ENCODE data around the gene AP3M1. TPM values are rescaled to one million over a fixed set of nuclear protein-coding genes. Genes with fewer than 3 reads are reported as not detected.

AP3M1 gene
- total RNA-seq, 1 experiment from 2014 or later: 37.4 TPM

- Histone ChIP-seq H4K8ac (replicated peaks; ENCODE audit: insufficient read length, low read depth, low read length) (no peak overlapping the region), H3K4ac (ENCODE audit: low read depth, low read length) (no peak overlapping the region), H4K91ac (ENCODE audit: insufficient read length, low read depth, low read length) (no peak overlapping the region), H3T11ph (ENCODE audit: low read length) (no peak overlapping the region), H4K5ac (ENCODE audit: insufficient read length, low read depth, low read length) (no peak overlapping the region), H3K9ac (ENCODE audit: extremely low read depth, insufficient read length, low read length) (no peak overlapping the region), H2BK5ac (ENCODE audit: insufficient read length, low read length) (no peak overlapping the region), H4K20me1 (ENCODE audit: control insufficient read depth, insufficient read depth, insufficient read length) (no peaks in the 10 kb centered on the region), H2BK20ac (ENCODE audit: low read depth, low read length, poor library complexity, severe bottlenecking) (no peak overlapping the region), H2BK15ac (ENCODE audit: low read depth, low read length) (no peak overlapping the region), H3K27me3 (ENCODE audit: insufficient read depth, low read length) (no peaks in the 10 kb centered on the region), H2BK120ac (ENCODE audit: low read depth, low read length, poor library complexity, severe bottlenecking) (no peak overlapping the region), H3K79me1 (ENCODE audit: insufficient read depth, low read depth, low read length, poor library complexity, severe bottlenecking) (no peaks in the 10 kb centered on the region), H3K56ac (ENCODE audit: insufficient read length, low read depth, low read length) (no peak overlapping the region), H2BK12ac (ENCODE audit: insufficient read length, low read depth, low read length) (no peak overlapping the region), H3K18ac (ENCODE audit: insufficient read length, low read depth, low read length) (no peak overlapping the region), H3K9me3 (ENCODE audit: control insufficient read depth, low read depth, low read length) (no peaks in the 10 kb centered on the region), H3K79me2 (ENCODE audit: insufficient read depth, low read length) (0 out of 2 replicates have a peak, but pooled peaks cover 2% of the 10 kb centered on the region), H3K4me2 (ENCODE audit: insufficient read depth, insufficient read length, low read length) (no peak overlapping the region), H3K4me1 (ENCODE audit: insufficient read depth, low read length) (no peaks in the 10 kb centered on the region), H2AFZ (ENCODE audit: low read length) (no peak overlapping the region), H3K23ac (ENCODE audit: insufficient read length, low read depth, low read length) (no peak overlapping the region), H3K23me2 (ENCODE audit: insufficient read length, low read depth, low read length, poor library complexity, severe bottlenecking) (no peaks in the 10 kb centered on the region), H3K27ac (ENCODE audit: insufficient read length, low read depth, low read length) (no peak overlapping the region), H3K14ac (ENCODE audit: insufficient read depth, low read length) (no peak overlapping the region), H2AK5ac (ENCODE audit: insufficient read length, low read length) (no peak overlapping the region)
- Mint-ChIP-seq H3K27ac (peak overlapping the region in 2 of 3 experiments; percentile 1 to 13; a peak in 2 of 7 replicates), H3K27me3 (ENCODE audit: low read depth) (no peaks in the 10 kb centered on the region), H3K4me1 (no peaks in the 10 kb centered on the region), H3K9me3 (no peaks in the 10 kb centered on the region), H3K36me3 (ENCODE audit: insufficient read depth in 1 of 3, low read depth in 3 of 3) (peaks cover 71 to 93% (median 90%) of the 10 kb centered on the region in 3 experiments; a peak in 6 of 7 replicates), H3K4me3 (no peak overlapping the region)
- WGBS (ENCODE audit: extremely low coverage, insufficient read length, low lambda C conversion rate): no CpG with 5 or more reads among the region's 3 CpGs
- TF ChIP-seq, protein P1, sequence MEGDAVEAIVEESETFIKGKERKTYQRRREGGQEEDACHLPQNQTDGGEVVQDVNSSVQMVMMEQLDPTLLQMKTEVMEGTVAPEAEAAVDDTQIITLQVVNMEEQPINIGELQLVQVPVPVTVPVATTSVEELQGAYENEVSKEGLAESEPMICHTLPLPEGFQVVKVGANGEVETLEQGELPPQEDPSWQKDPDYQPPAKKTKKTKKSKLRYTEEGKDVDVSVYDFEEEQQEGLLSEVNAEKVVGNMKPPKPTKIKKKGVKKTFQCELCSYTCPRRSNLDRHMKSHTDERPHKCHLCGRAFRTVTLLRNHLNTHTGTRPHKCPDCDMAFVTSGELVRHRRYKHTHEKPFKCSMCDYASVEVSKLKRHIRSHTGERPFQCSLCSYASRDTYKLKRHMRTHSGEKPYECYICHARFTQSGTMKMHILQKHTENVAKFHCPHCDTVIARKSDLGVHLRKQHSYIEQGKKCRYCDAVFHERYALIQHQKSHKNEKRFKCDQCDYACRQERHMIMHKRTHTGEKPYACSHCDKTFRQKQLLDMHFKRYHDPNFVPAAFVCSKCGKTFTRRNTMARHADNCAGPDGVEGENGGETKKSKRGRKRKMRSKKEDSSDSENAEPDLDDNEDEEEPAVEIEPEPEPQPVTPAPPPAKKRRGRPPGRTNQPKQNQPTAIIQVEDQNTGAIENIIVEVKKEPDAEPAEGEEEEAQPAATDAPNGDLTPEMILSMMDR (conservative IDR thresholded peaks at IDR 0.05): no peak
- no peak for DNase-seq
Observed at GRCh38 chr10:74099836-74100235, 50.8 kb downstream of the AP3M1 start.

Measured in H9 (cell line).